Measurements from ENCODE around the gene GRK5. TPM values are rescaled to one million over a fixed set of nuclear protein-coding genes. Genes with fewer than 3 reads are reported as not detected.
"Not testable (repeated sequence)": the region's sequence is repeated elsewhere in the genome, so short reads cannot be mapped to it uniquely, and the experiment has no call there.

Gene GRK5
- polyA plus RNA-seq, 1 donor from 2014 or later: 34.9 TPM

DNA sequence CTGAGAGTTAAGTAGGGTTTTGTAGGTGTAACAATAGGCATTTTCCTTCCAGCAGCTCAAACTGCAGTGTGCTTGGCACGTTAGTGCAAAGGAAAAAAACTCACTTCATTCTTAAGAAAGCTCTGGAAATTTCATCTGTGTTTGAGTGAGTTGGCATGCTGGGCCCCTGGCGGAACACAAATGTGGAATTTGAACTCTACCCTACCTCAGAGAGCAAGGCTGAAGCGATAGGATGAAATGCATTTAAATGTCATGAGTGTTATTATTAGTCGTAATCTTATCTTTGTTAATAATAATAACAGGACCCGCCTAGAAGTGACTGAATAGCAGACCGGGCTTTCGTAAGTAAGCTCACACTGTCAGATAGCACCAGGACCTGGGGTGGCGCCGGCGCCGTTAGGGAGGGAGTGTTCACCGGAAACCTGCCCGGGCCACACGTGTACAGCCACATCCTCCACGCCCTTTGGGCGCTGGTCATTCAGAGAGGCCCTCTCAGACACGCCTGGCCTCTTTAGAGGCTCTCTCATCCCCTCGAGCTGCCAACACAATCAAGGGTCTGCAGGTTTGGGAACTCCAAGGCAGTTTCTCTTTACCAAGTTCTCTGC lies 63.5 kb downstream of the GRK5 start:
- Histone ChIP-seq H3K9me3 (ENCODE audit: low read length) (no peaks in the 10 kb centered on the region), H3F3A (ENCODE audit: insufficient read depth, low read length, poor library complexity, severe bottlenecking) (no peaks in the 10 kb centered on the region), H3K9me2 (ENCODE audit: insufficient read depth, low read length) (no peaks in the 10 kb centered on the region), H3K9ac (ENCODE audit: low read length) (no peak overlapping the region), H2AFZ (ENCODE audit: low read depth, low read length) (no peak overlapping the region), H4K20me1 (ENCODE audit: insufficient read depth) (no peaks in the 10 kb centered on the region), H3K27ac (ENCODE audit: low read length) (no peak overlapping the region), H3K79me2 (replicated peaks; ENCODE audit: insufficient read depth, low read length) (no peaks in the 10 kb centered on the region), H3K4me2 (ENCODE audit: low read length) (no peak overlapping the region), H3K27me3 (ENCODE audit: insufficient read depth, low read depth, low read length) (no peaks in the 10 kb centered on the region), H3K4me3 (ENCODE audit: low read length) (no peak overlapping the region), H3K36me3 (ENCODE audit: insufficient read depth, low read length) (no peaks in the 10 kb centered on the region)
- TF ChIP-seq, protein P1, sequence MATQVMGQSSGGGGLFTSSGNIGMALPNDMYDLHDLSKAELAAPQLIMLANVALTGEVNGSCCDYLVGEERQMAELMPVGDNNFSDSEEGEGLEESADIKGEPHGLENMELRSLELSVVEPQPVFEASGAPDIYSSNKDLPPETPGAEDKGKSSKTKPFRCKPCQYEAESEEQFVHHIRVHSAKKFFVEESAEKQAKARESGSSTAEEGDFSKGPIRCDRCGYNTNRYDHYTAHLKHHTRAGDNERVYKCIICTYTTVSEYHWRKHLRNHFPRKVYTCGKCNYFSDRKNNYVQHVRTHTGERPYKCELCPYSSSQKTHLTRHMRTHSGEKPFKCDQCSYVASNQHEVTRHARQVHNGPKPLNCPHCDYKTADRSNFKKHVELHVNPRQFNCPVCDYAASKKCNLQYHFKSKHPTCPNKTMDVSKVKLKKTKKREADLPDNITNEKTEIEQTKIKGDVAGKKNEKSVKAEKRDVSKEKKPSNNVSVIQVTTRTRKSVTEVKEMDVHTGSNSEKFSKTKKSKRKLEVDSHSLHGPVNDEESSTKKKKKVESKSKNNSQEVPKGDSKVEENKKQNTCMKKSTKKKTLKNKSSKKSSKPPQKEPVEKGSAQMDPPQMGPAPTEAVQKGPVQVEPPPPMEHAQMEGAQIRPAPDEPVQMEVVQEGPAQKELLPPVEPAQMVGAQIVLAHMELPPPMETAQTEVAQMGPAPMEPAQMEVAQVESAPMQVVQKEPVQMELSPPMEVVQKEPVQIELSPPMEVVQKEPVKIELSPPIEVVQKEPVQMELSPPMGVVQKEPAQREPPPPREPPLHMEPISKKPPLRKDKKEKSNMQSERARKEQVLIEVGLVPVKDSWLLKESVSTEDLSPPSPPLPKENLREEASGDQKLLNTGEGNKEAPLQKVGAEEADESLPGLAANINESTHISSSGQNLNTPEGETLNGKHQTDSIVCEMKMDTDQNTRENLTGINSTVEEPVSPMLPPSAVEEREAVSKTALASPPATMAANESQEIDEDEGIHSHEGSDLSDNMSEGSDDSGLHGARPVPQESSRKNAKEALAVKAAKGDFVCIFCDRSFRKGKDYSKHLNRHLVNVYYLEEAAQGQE (IDR thresholded peaks at IDR 0.05; ENCODE audit: borderline replicate concordance): no peak
- TF ChIP-seq EZH2 (IDR thresholded peaks at IDR 0.05; ENCODE audit: borderline replicate concordance, insufficient read depth, low read length, poor library complexity, severe bottlenecking) (no peak), TAF1 (IDR thresholded peaks at IDR 0.05; ENCODE audit: low read depth) (no peak), MXI1 (conservative IDR thresholded peaks at IDR 0.05; ENCODE audit: poor library complexity, severe bottlenecking) (no peak), RAD21 (conservative IDR thresholded peaks at IDR 0.05) (no peak), POLR2AphosphoS5 (IDR thresholded peaks at IDR 0.05) (no peak), SMC3 (conservative IDR thresholded peaks at IDR 0.05; ENCODE audit: poor library complexity) (no peak), EP300 (conservative IDR thresholded peaks at IDR 0.05; ENCODE audit: poor library complexity, severe bottlenecking) (no peak)
- TF ChIP-seq, protein P2, sequence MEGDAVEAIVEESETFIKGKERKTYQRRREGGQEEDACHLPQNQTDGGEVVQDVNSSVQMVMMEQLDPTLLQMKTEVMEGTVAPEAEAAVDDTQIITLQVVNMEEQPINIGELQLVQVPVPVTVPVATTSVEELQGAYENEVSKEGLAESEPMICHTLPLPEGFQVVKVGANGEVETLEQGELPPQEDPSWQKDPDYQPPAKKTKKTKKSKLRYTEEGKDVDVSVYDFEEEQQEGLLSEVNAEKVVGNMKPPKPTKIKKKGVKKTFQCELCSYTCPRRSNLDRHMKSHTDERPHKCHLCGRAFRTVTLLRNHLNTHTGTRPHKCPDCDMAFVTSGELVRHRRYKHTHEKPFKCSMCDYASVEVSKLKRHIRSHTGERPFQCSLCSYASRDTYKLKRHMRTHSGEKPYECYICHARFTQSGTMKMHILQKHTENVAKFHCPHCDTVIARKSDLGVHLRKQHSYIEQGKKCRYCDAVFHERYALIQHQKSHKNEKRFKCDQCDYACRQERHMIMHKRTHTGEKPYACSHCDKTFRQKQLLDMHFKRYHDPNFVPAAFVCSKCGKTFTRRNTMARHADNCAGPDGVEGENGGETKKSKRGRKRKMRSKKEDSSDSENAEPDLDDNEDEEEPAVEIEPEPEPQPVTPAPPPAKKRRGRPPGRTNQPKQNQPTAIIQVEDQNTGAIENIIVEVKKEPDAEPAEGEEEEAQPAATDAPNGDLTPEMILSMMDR (IDR thresholded peaks at IDR 0.05; ENCODE audit: poor library complexity, severe bottlenecking): no peak

DNA sequence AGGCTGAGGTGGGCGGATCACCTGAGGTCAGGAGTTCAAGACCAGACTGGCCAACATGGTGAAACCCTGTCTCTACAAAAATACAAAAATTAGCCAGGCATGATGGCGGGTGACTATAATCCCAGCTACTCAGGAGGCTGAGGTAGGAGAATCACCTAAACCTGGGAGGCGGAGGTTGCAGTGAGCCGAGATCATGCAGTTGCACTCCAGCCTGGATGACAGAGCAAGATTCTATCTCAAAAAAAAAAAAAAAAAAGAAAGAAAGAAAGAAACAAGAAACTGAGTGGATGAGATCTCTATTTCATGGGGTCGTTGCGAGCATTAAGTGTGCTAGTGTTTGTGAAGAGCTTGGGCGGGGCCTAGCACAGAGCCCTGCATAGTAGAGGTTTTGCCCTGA lies 65.0 kb downstream of the GRK5 start:
- not testable (repeated sequence) for H3K27ac ChIP-seq (ENCODE audit: low read length); H3K4me3 ChIP-seq (ENCODE audit: low read length); H3K9me2 ChIP-seq (ENCODE audit: insufficient read depth, low read length); H4K20me1 ChIP-seq (ENCODE audit: insufficient read depth); H3F3A ChIP-seq (ENCODE audit: insufficient read depth, low read length, poor library complexity, severe bottlenecking); H3K9ac ChIP-seq (ENCODE audit: low read length); H3K27me3 ChIP-seq (ENCODE audit: insufficient read depth, low read depth, low read length); H3K36me3 ChIP-seq (ENCODE audit: insufficient read depth, low read length); H3K4me2 ChIP-seq (ENCODE audit: low read length); H3K9me3 ChIP-seq (ENCODE audit: low read length); H2AFZ ChIP-seq (ENCODE audit: low read depth, low read length); H3K79me2 ChIP-seq (replicated peaks; ENCODE audit: insufficient read depth, low read length)

GRCh38 chr10:119272736-119273135 lies 65.4 kb downstream of the GRK5 start:
- H3K36me3 ChIP-seq (ENCODE audit: insufficient read depth, low read length): no peaks in the 10 kb centered on the region
- no peaks in the 10 kb centered on the region for H4K20me1 ChIP-seq (ENCODE audit: insufficient read depth)
- H3K4me2 ChIP-seq (ENCODE audit: low read length): no peak overlapping the region
- no peak overlapping the region for H3K4me3 ChIP-seq (ENCODE audit: low read length)
- H3K9ac ChIP-seq (ENCODE audit: low read length): no peak overlapping the region
- no peaks in the 10 kb centered on the region for H3K27me3 ChIP-seq (ENCODE audit: insufficient read depth, low read depth, low read length)
- H3K79me2 ChIP-seq (replicated peaks; ENCODE audit: insufficient read depth, low read length): no peaks in the 10 kb centered on the region
- no peaks in the 10 kb centered on the region for H3K9me3 ChIP-seq (ENCODE audit: low read length)
- no peak overlapping the region for H2AFZ ChIP-seq (ENCODE audit: low read depth, low read length)
- H3F3A ChIP-seq (ENCODE audit: insufficient read depth, low read length, poor library complexity, severe bottlenecking): no peaks in the 10 kb centered on the region
- no peaks in the 10 kb centered on the region for H3K9me2 ChIP-seq (ENCODE audit: insufficient read depth, low read length)
- no peak for TF ChIP-seq POLR2AphosphoS5 (IDR thresholded peaks at IDR 0.05)
- no peak for TF ChIP-seq TAF1 (IDR thresholded peaks at IDR 0.05; ENCODE audit: low read depth)
- TF ChIP-seq, protein P1 (IDR thresholded peaks at IDR 0.05; ENCODE audit: borderline replicate concordance): no peak
- no peak for TF ChIP-seq RAD21 (conservative IDR thresholded peaks at IDR 0.05)
- TF ChIP-seq SMC3 (conservative IDR thresholded peaks at IDR 0.05; ENCODE audit: poor library complexity): no peak
- TF ChIP-seq EZH2 (IDR thresholded peaks at IDR 0.05; ENCODE audit: borderline replicate concordance, insufficient read depth, low read length, poor library complexity, severe bottlenecking): no peak
- TF ChIP-seq, protein P2 (IDR thresholded peaks at IDR 0.05; ENCODE audit: poor library complexity, severe bottlenecking): no peak
- TF ChIP-seq MXI1 (conservative IDR thresholded peaks at IDR 0.05; ENCODE audit: poor library complexity, severe bottlenecking): no peak
- no peak for TF ChIP-seq EP300 (conservative IDR thresholded peaks at IDR 0.05; ENCODE audit: poor library complexity, severe bottlenecking)
- H3K27ac ChIP-seq (ENCODE audit: low read length): no peak overlapping the region
